NCI-H146 treated with DMSO at 0.1 percent for 48 hours (cell line): ENCODE measurements around the gene KLF3.
A peak's percentile ranks its signal among the peaks of the same experiment; 100 is the strongest.

Source experiments
- DNase-seq: peaks from one replicate; lab custom pipeline; 2025; ENCODE audit not compliant: unreplicated experiment; lab: John Stamatoyannopoulos, UW

The KLF3 gene

GRCh38 chr4:38654273-38654672 lies 9.7 kb upstream of the KLF3 start:
- DNase-seq: no peak

GRCh38 chr4:38656111-38656510 lies 7.9 kb upstream of the KLF3 start:
- DNase-seq: no peak

- no peak for DNase-seq
These were observed 4.7 kb upstream of the KLF3 start for GRCh38 chr4:38659346-38659745.

GRCh38 chr4:38660838-38661237 lies 3.2 kb upstream of the KLF3 start:
- DNase-seq: no peak

- DNase-seq: no peak
These were observed 2.6 kb upstream of the KLF3 start for GRCh38 chr4:38661371-38661770.

- no peak for DNase-seq
These were observed 1.4 kb upstream of the KLF3 start for GRCh38 chr4:38662522-38663089.

- DNase-seq: peak; percentile 72
These were observed 754 bp upstream of the KLF3 start for GRCh38 chr4:38663090-38663800.

- DNase-seq: peak; percentile 24
These were observed 855 bp downstream of the KLF3 start for GRCh38 chr4:38664706-38665401.

GRCh38 chr4:38665551-38666411 lies 1.8 kb downstream of the KLF3 start:
- no peak for DNase-seq

- no peak for DNase-seq
These were observed 2.7 kb downstream of the KLF3 start for GRCh38 chr4:38666766-38667084.

- DNase-seq: peak; percentile 91
These were observed 3.3 kb downstream of the KLF3 start for GRCh38 chr4:38667085-38667893.

GRCh38 chr4:38668203-38668971 lies 4.4 kb downstream of the KLF3 start:
- DNase-seq: no peak

GRCh38 chr4:38669208-38669607 lies 5.2 kb downstream of the KLF3 start:
- DNase-seq: no peak

GRCh38 chr4:38670109-38670901 lies 6.3 kb downstream of the KLF3 start:
- DNase-seq: no peak

GRCh38 chr4:38670939-38671591 lies 7.1 kb downstream of the KLF3 start:
- DNase-seq: no peak

- DNase-seq: no peak
These were observed 7.6 kb downstream of the KLF3 start for GRCh38 chr4:38671592-38671940.

- DNase-seq: no peak
These were observed 8.0 kb downstream of the KLF3 start for GRCh38 chr4:38672074-38672396.

GRCh38 chr4:38672397-38673129 lies 8.6 kb downstream of the KLF3 start:
- DNase-seq: no peak
